GM19467 (cell line): Measurements from ENCODE around the gene RGS12.

ENCODE experiments used
- ATAC-seq: cut with Tn5 transposase; IDR thresholded peaks from one replicate; pipeline ENCODE4 v1.9.1; 2021; ENCODE audit warnings: mild to moderate bottlenecking, moderate library complexity; ENCODE audit not compliant: unreplicated experiment

The RGS12 gene

GRCh38 chr4:3307486-3307885, 14.7 kb downstream of the RGS12 start:
- no peak for ATAC-seq

- no peak for ATAC-seq
These were observed 15.2 kb downstream of the RGS12 start for GRCh38 chr4:3307891-3308575.

GRCh38 chr4:3308691-3309090, 15.9 kb downstream of the RGS12 start:
- ATAC-seq = no peak

- ATAC-seq = no peak
These were observed 17.7 kb downstream of the RGS12 start for GRCh38 chr4:3310301-3311094.

- ATAC-seq = no peak
These were observed 18.2 kb downstream of the RGS12 start for GRCh38 chr4:3311095-3311372.

GRCh38 chr4:3311489-3312171, 18.8 kb downstream of the RGS12 start:
- ATAC-seq = no peak

- ATAC-seq = no peak
These were observed 19.5 kb downstream of the RGS12 start for GRCh38 chr4:3312362-3312761.

GRCh38 chr4:3313139-3313538, 20.3 kb downstream of the RGS12 start:
- no peak for ATAC-seq

- ATAC-seq = no peak
These were observed 20.9 kb downstream of the RGS12 start for GRCh38 chr4:3313556-3314228.

- ATAC-seq = no peak
These were observed 22.0 kb downstream of the RGS12 start for GRCh38 chr4:3314706-3315260.

GRCh38 chr4:3315566-3315965, 22.7 kb downstream of the RGS12 start:
- no peak for ATAC-seq

GRCh38 chr4:3316146-3316545, 23.3 kb downstream of the RGS12 start:
- ATAC-seq = no peak

- ATAC-seq = no peak
These were observed 24.3 kb downstream of the RGS12 start for GRCh38 chr4:3317011-3317655.

- no peak for ATAC-seq
These were observed 24.9 kb downstream of the RGS12 start for GRCh38 chr4:3317656-3318211.

GRCh38 chr4:3318561-3319021, 25.8 kb downstream of the RGS12 start:
- no peak for ATAC-seq

- no peak for ATAC-seq
These were observed 27.7 kb downstream of the RGS12 start for GRCh38 chr4:3320361-3321023.

- no peak for ATAC-seq
These were observed 28.6 kb downstream of the RGS12 start for GRCh38 chr4:3321295-3321889.

- ATAC-seq = no peak
These were observed 29.3 kb downstream of the RGS12 start for GRCh38 chr4:3322059-3322550.

- ATAC-seq = no peak
These were observed 30.3 kb downstream of the RGS12 start for GRCh38 chr4:3323071-3323481.
